GM10248 (cell line): ENCODE results near the gene METAP1D.

Experiments
- CTCF ChIA-PET: fragments of 300-600 bp; sonication (Branson Sonifier 250); formaldehyde crosslinking; extraction: SDS; loops from one replicate; lab custom pipeline; 2021; ENCODE audit warnings: antibody characterized with exemption; lab: Yijun Ruan, JAX
- POLR2A ChIA-PET: fragments of 350-650 bp; sonication (Branson Sonifier 250); formaldehyde crosslinking; extraction: SDS; loops from one replicate; lab custom pipeline; 2020; ENCODE audit warnings: antibody characterized with exemption; lab: Yijun Ruan, JAX
- DNase-seq: peaks from one replicate; pipeline ENCODE4 v3.0.0; 2012; ENCODE audit errors: extremely low spot score
- CTCF ChIP-seq: IDR thresholded peaks from 2 replicates; pipeline ENCODE4 v1.5.1; 2012; ENCODE audit warnings: mild to moderate bottlenecking, low read depth; ENCODE audit errors: extremely low read depth, missing control alignments, control extremely low read depth

The METAP1D gene

DNA sequence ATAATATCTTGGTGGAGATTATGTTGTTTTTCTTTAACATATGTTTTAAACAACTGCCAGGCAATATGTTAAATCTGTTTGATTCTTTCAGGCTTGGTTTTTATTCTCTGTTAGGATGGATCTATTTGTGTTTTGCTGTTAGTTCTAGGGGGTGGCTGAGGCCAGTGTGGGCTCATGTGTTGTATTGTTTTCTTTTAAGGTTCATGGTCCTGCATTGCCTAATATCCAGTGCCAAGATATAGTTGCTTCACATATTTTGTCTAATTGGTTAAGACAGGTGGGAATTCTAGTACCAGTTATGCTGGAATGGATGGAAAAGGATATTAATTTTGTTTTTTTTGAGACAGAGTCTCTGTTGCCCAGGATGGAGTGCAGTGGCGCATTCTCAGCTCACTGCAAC is 7.6 kb downstream of the METAP1D start:
- CTCF ChIA-PET: interaction anchor here (0.9 to 1.3 kb wide), 2 partner anchors 12 to 249 kb away, joined by 3 read pairs; no protein-coding TSS in a partner anchor

DNA sequence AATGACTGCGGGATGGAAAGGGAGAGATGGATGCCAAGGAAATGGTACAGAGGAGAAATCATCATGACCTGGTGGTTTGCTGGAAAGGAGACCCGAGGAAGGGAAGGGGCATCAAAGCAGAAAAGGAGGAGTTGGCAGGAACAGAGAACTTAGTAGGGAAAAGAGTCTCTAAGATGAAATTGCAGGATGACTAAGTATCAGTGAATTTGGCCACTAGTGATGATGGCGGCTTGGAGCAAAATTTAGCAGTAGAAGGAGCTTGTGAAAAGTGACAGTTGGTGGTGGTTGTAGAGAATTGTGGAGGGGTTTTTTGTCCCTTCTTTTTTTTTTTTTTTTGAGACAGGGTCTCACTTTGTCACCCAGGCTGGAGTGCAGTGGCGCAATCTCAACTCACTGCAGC is 10.1 kb downstream of the METAP1D start:
- POLR2A ChIA-PET: no interaction called here
- CTCF ChIA-PET: interaction anchor here (0.7 kb wide), 1 partner anchor 10 kb away, joined by 3 read pairs; no protein-coding TSS in a partner anchor
- DNase-seq: no peak
- TF ChIP-seq CTCF: no peak

More for the DNA sequence above, 7.6 kb downstream of the METAP1D start:
- POLR2A ChIA-PET: no interaction called here
- no peak for TF ChIP-seq CTCF
- no peak for DNase-seq

DNA sequence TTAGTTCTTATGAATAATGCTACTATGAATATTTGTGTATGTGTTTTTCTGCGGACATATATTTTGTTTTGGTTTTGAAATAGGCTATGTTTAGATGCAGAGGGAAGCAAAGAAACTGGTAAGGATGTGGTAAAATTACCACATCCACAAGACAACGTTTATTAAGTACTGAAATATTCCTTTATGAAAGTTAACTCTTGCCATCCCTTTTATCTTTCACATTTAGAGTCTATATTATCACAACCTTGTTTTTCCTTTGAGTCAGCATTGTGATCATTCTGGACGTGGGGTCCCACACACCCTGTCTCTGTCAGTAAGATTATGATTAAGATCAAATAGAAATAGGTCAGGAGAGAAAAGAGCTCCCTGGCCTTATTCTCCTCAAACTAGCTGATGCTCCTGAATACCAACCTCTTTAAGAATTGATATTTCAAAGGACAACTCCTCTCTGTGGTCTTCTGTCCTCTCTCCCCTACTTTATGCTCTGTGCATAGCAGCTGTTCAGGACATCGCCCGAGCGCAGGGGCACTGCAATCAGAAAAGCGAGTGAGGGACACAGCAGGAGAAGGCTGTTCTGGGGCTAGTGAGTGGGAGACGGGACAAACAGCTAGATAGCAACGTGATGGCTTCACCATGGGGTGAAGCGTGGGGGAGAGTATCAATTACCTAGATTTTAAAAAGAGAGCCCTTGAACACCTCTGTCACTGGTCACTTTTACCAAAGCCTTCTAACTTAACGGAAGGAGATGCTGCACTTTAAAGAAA is 12.2 kb downstream of the METAP1D start:
- ChIA-PET CTCF (interaction anchor here (1.0 to 2.0 kb wide), 4 partner anchors 9 to 308 kb away, joined by 3 to 9 read pairs (median 5); no protein-coding TSS in a partner anchor), POLR2A (interaction anchor here (0.7 kb wide), 1 partner anchor 14 kb away, joined by 3 read pairs; no protein-coding TSS in a partner anchor)
- no peak for DNase-seq
- TF ChIP-seq CTCF: no peak

DNA sequence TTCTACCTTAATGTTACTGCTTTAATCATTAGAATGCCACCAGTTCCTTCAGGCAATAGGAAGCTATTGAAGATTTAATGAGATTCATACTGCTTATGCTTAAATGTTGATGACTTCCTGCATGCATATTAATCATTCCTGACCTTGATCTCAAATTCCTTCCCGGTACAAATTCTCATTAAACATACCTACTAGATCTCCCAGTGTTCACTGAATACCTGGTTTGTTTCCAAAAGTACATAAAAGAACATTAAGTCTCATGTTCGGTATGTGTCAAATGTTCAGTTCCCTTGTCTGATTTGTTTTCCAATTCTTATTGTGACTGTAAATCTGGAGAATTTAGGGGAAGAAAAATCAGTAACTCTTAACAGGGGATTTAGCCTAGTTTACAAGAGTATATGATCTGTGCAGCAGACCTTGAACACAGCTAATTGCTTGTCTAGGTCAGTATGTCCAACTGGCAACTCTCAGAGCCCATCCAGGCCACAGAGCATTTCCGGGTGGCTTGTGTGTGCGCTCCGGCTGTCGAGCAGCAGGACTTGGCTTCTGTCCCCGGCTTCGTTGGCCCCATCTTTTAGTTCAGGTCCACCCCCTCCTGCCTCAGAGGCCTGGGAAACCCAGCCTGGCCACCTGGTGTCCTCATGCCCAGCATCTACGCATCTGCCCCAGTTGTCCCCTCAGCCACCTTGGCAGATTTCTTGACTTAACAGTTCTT is 13.1 kb downstream of the METAP1D start:
- TF ChIP-seq CTCF: no peak
- DNase-seq: no peak
- POLR2A ChIA-PET: interaction anchor here (0.7 kb wide), 1 partner anchor 15 kb away, joined by 3 read pairs; no protein-coding TSS in a partner anchor
- CTCF ChIA-PET: interaction anchor here (0.6 to 2.0 kb wide), 7 partner anchors 9 to 454 kb away, joined by 3 to 9 read pairs (median 3); no protein-coding TSS in a partner anchor

DNA sequence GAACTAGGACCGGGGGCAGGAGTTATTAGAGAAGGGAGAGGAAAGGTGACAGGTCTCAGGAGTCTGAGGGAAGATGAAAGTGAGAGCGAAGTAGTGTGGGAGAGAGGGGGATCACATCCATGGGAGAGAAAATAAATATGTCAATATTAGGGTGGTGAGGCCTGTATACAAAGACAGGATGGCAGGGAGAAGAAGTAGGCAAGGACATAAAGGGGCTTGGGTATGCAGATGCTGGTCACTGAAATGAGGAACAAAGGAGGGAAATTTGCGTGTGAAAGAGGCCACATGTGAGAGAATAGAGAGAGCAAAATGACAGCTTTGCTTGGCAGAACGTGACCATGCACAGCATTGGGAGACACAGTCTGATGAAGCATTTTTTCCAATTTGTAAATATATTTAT is 13.6 kb downstream of the METAP1D start:
- peak; percentile 67 for DNase-seq
- POLR2A ChIA-PET: no interaction called here
- CTCF ChIA-PET: interaction anchor here (0.6 to 2.0 kb wide), 4 partner anchors 8 to 455 kb away, joined by 3 to 9 read pairs (median 3); no protein-coding TSS in a partner anchor
- TF ChIP-seq CTCF: no peak
